NCI-H345 treated with DMSO at 0.1 percent for 48 hours (cell line): ENCODE results near the gene CLEC4D.
"Not testable (repeated sequence)": the region's sequence is repeated elsewhere in the genome, so short reads cannot be mapped to it uniquely, and the experiment has no call there.

ENCODE experiments used
- DNase-seq: peaks from one replicate; lab custom pipeline; 2025; ENCODE audit not compliant: unreplicated experiment; lab: John Stamatoyannopoulos, UW

Gene CLEC4D

GRCh38 chr12:8527250-8528130, 14.2 kb downstream of the CLEC4D start:
- no peak for DNase-seq

- no peak for DNase-seq
These were observed 18.7 kb downstream of the CLEC4D start for GRCh38 chr12:8532045-8532444.

GRCh38 chr12:8537820-8538219, 24.5 kb downstream of the CLEC4D start:
- DNase-seq = not testable (repeated sequence)

GRCh38 chr12:8540831-8541230, 27.5 kb downstream of the CLEC4D start, which contains the start of gene CLEC4E:
Gene CLEC4E, minus strand, starts transcription at chr12:8540905. Its CDS starts 108 bp downstream, at chr12:8540797.
- DNase-seq = not testable (repeated sequence)

- no peak for DNase-seq
These were observed 28.3 kb downstream of the CLEC4D start for GRCh38 chr12:8541562-8541961.

GRCh38 chr12:8544295-8544694, 31.0 kb downstream of the CLEC4D start:
- peak; percentile 48 for DNase-seq

- no peak for DNase-seq
These were observed 33.3 kb downstream of the CLEC4D start for GRCh38 chr12:8546591-8546990.

GRCh38 chr12:8547645-8548044, 34.3 kb downstream of the CLEC4D start:
- DNase-seq = no peak

- DNase-seq = no peak
These were observed 34.9 kb downstream of the CLEC4D start for GRCh38 chr12:8548192-8548591.

GRCh38 chr12:8549381-8549780, 36.1 kb downstream of the CLEC4D start:
- DNase-seq = no peak

GRCh38 chr12:8553088-8553627, 39.9 kb downstream of the CLEC4D start:
- no peak for DNase-seq

- no peak for DNase-seq
These were observed 41.3 kb downstream of the CLEC4D start for GRCh38 chr12:8554451-8555195.

- no peak for DNase-seq
These were observed 43.3 kb downstream of the CLEC4D start for GRCh38 chr12:8556531-8557097.

- no peak for DNase-seq
These were observed 46.4 kb downstream of the CLEC4D start for GRCh38 chr12:8559676-8560075.

GRCh38 chr12:8561011-8561410, 47.7 kb downstream of the CLEC4D start:
- DNase-seq = no peak

GRCh38 chr12:8562310-8562709, 49.0 kb downstream of the CLEC4D start:
- DNase-seq = no peak

- DNase-seq = no peak
These were observed 50.1 kb downstream of the CLEC4D start for GRCh38 chr12:8563356-8563755.

GRCh38 chr12:8564656-8565055, 51.4 kb downstream of the CLEC4D start:
- no peak for DNase-seq

- not testable (repeated sequence) for DNase-seq
These were observed 52.7 kb downstream of the CLEC4D start for GRCh38 chr12:8566052-8566451.

GRCh38 chr12:8566525-8566924, 53.2 kb downstream of the CLEC4D start:
- DNase-seq = no peak
